AG08395 (cell line): ENCODE results near the gene BCL3.
"Not testable (repeated sequence)": the region's sequence is repeated elsewhere in the genome, so short reads cannot be mapped to it uniquely, and the experiment has no call there.

Experiments used
- DNase-seq: peaks from one replicate; pipeline ENCODE4 v3.0.0; 2012; ENCODE audit warnings: mixed read lengths, low spot score

BCL3 gene, protein sequence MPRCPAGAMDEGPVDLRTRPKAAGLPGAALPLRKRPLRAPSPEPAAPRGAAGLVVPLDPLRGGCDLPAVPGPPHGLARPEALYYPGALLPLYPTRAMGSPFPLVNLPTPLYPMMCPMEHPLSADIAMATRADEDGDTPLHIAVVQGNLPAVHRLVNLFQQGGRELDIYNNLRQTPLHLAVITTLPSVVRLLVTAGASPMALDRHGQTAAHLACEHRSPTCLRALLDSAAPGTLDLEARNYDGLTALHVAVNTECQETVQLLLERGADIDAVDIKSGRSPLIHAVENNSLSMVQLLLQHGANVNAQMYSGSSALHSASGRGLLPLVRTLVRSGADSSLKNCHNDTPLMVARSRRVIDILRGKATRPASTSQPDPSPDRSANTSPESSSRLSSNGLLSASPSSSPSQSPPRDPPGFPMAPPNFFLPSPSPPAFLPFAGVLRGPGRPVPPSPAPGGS

DNA sequence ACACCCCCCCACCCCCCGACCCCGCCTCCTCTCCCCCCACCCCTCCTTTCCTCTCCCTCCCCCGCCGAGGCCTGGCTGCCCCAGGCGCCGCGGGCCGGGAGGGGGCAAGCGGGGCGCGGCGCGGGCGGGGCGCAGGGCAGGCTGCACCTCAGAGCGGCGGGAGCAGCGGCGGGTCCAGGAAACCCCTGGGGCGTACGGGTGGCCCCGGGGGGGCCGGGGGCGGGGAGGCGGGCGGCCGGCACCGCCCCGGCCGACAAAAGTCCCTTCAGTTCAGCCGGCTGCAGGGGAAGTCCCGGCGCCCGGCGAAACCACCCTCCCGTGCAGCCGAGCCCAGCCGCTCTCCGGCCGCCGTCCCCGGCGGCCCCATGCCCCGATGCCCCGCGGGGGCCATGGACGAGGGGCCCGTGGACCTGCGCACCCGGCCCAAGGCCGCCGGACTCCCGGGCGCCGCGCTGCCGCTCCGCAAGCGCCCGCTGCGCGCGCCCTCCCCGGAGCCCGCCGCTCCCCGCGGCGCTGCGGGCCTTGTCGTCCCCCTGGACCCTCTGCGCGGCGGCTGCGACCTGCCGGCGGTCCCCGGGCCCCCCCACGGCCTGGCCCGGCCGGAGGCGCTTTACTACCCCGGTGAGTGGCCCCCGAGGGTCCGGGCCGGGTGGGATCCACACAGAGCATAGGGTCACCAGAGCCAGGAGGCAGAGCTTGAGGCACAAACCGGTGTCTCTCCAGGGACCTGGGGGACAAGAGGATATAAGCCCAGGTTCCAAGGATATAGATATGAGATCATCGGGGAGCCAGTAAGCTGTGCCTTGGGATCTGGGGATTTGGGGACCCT is at the start of gene BCL3:
Gene BCL3 (plus strand): TSS at position 283 of the 829 bp plus-strand sequence. CDS start 83 bp downstream, at position 366.
- DNase-seq, result peak; percentile 67

DNA sequence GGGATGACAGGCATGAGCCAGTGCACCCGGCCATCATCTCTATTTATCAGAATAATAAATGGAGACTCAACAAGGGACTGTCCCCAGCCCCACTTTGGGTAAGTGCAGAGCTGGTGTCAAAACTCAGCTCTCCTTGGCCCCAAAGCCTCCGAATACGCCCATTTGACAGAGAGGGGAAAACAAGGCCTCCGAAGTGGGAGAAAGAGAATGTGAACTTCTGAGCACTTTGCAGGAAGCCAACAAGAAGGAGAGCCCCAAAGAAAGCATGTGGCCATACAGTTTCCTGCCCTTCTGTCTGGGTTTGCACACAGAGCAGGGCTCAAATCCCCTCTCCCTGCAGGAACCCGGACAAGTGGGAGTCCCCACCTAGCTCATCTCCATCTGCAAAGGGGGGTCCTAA is 48.0 kb upstream of the BCL3 start:
- no peak for DNase-seq

DNA sequence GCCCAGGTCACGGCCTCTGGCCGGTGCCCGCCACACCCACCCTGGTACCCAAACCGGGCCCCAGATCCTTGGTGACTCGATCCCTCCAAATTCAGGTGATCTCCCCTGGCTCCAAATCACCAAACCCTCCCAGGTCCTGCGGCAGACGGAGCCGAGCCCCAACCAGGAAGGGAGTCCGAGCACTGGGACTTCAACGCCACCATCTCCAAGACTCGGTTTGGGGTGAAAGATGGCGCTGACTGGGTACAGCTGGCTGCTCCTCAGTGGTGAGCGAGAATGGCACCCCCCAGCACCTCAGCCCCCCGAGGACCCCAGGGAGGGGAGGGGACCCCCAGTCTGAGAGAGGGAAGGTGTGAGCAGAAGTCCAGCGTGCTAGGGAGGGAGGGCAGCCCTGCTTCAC is 47.3 kb upstream of the BCL3 start:
- DNase-seq, result no peak

DNA sequence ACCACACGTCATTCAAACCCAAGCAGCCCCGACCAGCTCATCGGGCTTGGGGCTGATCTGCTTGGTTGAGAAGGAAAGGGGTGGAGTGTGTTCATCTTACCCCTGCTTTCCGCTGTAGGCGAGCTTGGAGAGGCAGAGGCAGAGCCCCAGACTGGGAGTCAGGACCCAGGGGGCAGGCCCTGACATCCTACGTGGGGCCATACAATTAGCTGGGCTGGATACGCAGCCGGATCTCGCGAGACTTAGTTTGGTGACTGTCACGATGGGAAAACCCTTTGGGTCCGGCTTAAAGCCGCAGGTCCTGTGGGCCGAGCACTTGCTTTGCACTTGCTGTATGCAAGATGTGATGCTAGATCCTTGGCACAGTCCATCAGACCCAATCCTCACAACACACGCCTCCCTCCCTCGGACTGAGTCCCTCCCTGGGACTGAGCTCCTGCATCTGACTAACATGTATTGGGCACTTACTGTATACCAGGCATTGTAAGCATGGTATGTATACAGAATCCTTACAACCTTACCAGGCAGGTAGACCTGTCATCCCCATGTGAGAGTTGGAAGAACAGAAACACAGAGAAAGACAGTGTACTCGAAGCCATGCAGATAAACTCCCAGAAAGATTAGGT is 45.8 kb upstream of the BCL3 start:
- no peak for DNase-seq

DNA sequence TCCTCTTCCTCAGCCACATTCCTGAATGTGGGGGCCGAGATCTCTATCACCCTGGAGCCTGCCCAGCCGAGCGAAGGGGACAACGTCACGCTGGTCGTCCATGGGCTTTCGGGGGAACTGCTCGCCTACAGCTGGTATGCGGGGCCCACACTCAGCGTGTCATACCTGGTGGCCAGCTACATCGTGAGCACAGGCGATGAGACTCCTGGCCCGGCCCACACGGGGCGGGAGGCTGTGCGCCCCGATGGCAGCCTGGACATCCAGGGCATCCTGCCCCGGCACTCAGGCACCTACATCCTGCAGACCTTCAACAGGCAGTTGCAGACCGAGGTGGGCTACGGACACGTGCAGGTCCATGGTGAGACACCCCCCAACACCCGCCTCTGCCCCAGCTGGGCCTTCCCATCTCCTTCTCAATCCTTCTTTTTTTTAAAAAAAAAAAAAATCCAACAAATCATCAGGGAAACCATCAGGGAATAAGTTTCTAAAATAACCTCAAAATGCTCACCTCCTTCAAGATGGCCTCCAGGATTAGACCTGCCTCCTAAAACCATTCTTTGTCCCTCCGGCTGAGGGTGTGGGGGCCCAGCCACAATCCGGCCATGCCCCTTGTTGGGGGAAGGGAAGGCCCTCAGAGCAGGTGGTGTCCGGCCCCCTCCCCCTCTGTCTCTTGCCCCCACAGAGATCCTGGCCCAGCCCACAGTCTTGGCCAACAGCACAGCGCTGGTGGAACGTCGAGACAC is 45.0 kb upstream of the BCL3 start:
- DNase-seq, result no peak

DNA sequence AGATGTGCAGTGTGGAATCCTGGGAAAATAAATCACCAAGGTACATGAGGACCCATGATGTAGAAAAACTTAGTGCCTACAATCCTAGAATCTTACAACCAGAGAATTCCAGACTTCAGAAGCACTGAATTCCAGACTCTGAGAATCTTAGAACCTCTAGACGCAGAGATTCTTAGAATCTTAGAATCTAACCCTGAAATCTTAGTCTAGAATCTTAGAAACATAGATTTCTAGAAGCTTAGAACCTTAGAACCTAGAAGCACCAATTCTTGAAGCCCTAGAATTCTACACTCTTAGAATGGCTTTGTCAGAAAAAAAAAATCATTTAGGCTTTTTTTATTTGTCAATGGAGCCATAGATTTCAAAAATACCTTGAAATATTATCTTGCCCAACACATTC is 43.5 kb upstream of the BCL3 start:
- DNase-seq, result no peak

DNA sequence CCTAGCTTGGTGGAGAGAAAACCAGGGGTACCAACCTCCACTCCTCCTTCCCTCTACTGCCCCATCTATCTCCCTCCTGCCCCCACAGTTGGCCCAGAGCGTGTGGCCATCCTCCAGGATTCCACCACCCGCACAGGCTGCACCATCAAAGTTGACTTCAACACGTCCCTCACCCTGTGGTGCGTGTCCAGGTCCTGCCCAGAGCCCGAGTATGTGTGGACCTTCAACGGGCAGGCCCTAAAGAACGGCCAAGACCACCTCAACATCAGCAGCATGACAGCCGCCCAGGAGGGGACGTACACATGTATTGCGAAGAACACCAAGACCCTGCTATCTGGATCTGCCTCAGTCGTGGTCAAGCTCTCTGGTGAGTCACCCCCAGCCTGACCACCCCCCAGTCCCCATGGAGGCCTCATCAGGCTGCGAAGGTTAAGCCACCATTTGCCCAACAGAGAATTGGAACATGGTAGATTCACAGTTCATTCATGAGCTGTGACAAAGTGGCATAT is 43.0 kb upstream of the BCL3 start:
- DNase-seq, result no peak

DNA sequence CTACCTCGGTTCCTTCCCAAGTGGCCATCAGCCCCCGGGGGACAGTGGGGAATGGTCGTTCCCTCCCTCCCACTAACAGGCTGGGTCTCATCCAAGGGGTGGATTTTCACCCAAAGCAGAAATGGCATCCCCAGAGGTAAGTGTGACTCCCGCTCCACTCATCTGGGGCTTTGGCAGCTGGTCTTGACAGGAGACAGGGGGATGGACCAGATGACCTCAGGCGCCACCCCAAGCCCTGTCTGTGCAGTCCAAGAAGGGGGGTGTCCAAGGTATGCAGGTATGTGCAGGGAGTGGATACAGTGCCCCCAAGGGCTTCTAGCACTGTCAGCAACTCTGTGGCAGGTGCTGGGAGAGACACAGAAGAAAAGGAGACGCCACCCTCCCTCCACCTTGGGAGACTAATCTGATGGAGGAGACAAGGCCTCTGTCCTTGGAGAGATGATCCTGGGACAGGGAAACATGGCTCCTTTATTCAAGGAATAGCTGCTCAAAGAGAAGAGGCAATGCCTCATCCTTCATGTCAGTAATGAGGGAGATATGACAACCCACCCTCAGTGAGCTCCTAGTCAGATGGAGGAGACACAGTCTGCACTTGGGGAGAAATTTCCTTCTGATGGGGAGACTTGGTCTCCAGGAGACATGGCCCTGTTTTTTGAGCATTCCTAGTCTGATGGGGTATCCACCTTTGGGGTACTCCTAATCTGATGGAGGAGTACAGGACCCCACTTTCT is 41.8 kb upstream of the BCL3 start:
- DNase-seq, result no peak

DNA sequence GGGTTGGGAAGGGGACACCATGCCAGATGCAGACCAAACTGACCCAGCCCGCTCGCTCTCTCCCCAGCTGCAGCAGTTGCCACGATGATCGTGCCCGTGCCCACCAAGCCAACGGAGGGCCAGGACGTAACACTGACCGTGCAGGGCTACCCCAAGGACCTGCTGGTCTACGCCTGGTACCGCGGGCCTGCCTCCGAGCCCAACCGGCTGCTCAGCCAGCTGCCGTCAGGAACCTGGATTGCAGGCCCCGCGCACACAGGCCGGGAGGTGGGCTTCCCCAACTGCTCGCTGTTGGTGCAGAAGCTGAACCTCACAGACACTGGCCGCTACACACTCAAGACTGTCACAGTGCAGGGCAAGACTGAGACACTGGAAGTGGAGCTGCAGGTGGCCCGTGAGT is 40.7 kb upstream of the BCL3 start:
- no peak for DNase-seq

DNA sequence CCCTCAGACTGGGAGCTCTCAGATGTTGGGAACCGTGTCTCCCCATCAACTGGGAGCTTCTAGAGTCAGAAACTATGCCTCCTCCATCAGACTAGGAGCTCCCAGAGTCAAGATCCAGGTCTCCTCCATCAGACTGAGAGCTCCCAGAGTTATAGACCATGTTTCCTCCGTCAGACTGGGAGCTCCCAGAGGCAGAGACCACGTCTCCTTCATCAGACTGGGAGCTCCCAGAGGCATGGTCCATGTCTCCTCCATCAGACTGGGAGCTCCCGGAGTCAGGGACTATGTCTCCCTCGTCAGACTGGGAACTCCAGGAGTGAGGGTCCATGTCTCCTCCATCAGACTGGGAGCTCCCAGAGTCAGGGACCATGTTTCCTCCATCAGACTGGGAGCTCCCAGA is 39.6 kb upstream of the BCL3 start:
- DNase-seq, result no peak

DNA sequence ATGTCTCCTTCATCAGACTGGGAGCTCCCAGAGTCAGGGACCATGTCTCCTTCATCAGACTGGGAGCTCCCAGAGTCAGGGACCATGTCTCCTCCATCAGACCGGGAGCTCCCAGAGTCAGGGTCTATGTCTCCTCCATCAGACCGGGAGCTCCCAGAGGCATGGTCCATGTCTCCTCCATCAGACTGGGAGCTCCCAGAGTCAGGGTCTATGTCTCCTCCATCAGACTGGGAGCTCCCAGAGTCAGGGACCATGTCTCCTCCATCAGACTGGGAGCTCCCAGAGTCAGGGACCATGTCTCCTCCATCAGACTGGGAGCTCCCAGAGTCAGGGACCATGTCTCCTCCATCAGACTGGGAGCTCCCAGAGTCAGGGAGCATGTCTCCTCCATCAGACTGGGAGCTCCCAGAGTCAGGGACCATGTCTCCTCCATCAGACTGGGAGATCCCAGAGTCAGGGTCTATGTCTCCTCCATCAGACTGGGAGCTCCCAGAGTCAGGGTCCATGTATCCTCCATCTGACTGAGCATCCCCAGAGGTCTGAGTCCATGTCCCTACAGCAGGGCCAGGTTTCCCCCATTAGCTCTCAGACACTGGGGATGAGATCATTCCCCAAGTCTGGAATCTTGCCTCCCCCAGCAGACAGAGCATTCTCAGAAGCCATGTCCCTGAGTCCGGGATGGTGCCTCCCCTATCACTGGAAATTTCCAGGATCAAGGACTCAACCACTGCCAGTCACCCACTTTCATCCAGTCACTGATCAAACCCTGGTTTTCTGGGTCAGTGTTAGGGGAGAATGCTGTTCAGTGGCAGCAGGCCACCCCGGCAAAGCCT is 38.9 kb upstream of the BCL3 start:
- not testable (repeated sequence) for DNase-seq

DNA sequence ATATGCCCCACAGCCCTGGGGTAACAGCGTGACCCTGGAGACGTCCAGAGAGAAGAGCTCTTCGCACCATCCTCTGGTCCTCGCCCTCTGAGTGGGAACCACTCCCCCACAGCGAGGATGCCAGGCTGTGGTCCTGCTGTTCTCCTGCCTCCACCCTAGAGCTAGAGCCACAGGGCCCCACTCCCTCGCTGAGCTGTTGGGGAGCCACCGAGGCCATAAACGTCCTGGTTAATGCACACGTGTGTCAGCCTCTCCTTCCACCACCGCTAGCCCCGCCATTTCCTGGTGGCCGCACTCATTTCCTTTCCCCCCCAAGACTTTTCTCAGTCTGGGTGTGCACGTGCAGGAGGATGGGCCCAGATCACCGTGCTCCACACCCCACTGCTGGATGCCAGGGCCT is 38.0 kb upstream of the BCL3 start:
- no peak for DNase-seq

DNA sequence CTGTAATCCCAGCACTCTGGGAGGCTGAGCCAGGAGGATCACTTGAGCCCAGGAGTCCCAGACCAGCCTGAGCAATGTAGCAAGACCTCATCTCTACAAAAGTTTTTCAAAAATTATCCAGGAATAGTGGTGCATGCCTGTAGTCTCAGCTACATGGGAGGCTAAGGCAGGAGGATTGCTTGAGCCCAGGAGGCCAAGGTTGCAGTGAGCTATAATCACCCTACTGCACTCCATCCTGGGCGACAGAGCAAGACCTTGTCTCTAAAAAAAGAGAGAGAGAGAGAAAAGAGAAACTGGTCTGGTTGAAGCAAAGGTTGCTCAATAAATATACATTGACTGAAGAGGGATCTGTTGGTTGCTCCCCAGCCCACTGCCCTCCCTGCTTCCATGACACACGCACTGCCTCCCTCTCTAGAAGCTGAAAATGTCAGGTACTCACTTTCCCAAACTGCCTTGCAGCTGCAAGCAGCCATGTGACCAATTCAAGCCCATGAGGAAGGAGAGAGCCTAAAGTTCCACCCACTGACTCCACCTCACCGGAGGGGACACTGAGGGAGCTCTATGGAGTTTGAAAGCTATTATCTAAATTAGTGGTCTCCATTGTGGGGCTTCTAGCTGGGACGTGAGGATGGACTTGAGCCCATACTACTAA is 35.5 kb upstream of the BCL3 start:
- DNase-seq, result no peak

DNA sequence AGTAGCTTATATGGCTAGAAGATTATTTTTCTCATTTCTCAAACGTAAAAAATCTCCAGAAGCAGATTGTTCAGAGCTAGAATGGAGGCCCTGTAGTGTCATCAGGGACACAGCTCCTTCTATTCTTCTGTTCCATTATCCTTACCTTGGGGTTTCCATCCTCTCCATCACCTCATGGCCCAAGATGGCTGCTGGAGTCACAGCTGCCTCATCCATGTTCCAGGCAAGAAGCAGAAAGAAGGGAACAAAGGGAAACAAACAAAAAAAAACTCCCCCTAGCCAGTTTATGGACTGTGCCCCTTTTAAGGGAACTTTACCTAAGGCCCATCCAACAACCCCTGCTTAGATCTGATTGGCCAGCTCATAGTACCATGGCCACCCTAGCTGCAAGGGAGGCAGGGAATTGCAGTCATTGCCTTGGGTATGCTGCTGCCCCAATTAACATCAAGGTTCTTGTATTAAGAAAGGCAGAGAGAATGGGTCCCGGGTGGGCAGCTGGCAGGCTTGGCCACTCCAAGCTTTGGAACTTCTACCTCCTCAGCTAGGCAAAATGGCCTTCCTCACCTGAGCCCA is 33.8 kb upstream of the BCL3 start:
- no peak for DNase-seq

DNA sequence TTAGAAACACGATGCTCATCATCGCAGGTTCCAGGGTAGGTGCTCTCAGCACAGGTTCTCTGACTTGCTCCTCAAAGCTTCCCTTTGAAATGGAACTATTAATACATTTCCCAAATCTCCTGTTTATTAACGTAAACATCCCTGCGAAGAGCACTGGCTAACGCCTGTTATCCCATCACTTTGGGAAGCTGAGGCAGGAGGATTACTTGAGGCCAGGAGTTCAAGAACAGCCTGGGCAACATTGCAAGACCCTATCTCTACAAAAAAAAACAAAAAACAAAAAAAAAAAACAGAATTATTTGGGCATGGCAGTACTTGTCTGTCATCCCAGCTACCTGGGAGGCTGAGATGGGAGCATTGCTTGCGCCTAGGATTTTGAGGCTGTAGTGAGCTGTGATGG is 30.9 kb upstream of the BCL3 start:
- DNase-seq, result no peak

DNA sequence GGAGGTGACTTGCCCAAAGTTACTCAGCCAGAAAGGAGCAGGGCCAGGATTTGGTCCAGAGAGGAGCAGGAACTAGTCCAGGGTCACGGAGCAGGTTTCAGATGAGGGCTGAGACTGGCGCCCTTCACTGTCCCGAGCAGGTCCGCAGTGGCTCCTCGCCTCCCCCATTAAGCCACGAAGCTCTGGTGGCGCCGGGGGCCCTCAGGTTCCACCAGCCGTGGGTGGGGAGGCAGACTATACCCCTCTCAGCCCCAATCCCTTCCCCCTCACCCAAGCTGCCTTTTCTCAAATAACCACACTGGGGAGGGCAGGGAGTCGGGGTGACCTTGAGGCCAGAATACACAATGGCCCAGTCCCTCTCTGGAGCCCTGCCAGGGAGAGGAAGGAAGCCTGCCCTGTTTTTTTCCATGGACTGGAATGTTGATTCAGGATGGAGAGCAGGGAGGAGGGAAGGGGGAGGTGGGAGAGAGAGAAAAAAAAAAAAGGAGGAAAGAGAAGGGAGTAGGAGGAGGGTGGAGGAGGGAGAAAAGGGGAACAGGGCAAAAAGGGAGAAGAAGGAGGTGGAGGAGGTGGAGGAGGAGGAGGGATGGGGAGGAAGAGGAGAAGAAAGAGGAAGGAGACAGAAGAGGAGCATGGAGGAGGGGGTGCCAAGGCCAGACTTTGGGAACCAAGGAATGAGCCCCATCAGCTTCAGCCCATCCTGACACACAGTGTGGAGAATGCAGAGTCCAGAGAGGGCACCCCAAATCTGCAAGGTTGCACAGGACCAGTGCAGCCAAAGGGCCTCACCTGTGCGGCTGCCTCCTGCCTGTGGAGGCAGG is 29.9 kb upstream of the BCL3 start:
- peak; percentile 31 for DNase-seq

DNA sequence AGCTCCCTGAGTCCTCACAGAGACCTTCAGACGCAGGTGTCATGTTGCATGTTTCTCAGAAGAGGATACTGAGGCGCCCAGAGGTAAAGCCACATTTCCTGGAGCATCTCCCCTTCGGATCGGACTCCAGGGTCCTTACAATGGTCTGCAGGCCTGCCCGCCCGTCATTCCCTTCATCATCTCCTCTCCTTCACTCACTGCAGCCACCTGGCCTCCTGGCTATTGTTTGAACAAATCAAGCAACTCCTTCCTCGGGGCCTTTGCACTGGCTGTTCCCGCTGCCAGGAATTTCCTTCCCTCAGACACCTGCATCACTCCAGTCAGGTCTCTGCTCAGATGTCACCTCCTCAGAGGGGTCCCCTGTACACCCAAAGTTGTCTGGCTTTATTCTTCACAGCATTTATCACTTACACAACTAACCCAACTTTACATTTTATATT is 29.2 kb upstream of the BCL3 start:
- no peak for DNase-seq

DNA sequence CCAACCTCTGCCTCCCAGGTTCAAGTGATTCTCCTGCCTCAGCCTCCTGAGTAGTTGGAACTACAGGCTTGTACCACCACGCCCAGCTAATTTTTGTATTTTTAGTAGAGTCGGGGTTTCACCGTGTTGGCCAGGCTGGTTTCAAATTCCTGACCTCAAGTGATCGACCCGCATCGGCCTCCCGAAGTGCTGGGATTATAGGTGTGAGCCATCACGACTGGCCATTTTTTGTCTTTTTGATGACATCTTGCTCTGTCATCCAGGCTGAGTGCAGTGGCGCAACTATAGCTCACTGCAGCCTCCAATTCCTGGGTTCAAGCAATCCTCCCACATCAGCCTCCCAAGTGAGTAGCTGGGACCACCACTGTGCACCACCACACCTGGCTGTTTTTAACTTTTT is 28.1 kb upstream of the BCL3 start:
- DNase-seq, result not testable (repeated sequence)
